MM.1S (cell line): ENCODE data around the gene VSTM2L.

Experiments
- DNase-seq: peaks from one replicate; pipeline ENCODE4 v3.0.0-alpha.2; 2015
- H2AFZ ChIP-seq: fragments of 300-600 bp; sonication (generic); 2 replicates; pipeline ENCODE4 v1.6.0; 2016; ENCODE audit warnings: antibody characterized with exemption, low read length
- H3F3A ChIP-seq: fragments of 300-600 bp; sonication (generic); 2 replicates; pipeline ENCODE4 v1.6.1; 2016; ENCODE audit warnings: mild to moderate bottlenecking, antibody characterized with exemption, low read length, moderate library complexity, mixed read lengths; ENCODE audit not compliant: insufficient read depth
- H3K27ac ChIP-seq: fragments of 300-600 bp; sonication (generic); 2 replicates; pipeline ENCODE4 v1.5.1; 2016; ENCODE audit warnings: mild to moderate bottlenecking, low read length
- H3K27me3 ChIP-seq: fragments of 300-600 bp; sonication (generic); replicated peaks from 2 replicates; pipeline ENCODE4 v1.6.0; 2016; ENCODE audit warnings: low read length; ENCODE audit not compliant: insufficient read depth
- H3K36me3 ChIP-seq: fragments of 300-600 bp; sonication (generic); replicated peaks from 2 replicates; pipeline ENCODE4 v1.6.1; 2016; ENCODE audit warnings: mild to moderate bottlenecking, low read length, mixed read lengths; ENCODE audit not compliant: insufficient read depth
- H3K4me1 ChIP-seq: fragments of 300-600 bp; sonication (generic); 2 replicates; pipeline ENCODE4 v1.6.1; 2016; ENCODE audit warnings: low read length, mixed read lengths
- H3K4me2 ChIP-seq: fragments of 300-600 bp; sonication (generic); 2 replicates; pipeline ENCODE4 v1.6.0; 2016; ENCODE audit warnings: low read depth, low read length
- H3K4me3 ChIP-seq: fragments of 300-600 bp; sonication (generic); 2 replicates; pipeline ENCODE4 v1.5.1; 2016; ENCODE audit warnings: low read length, mixed read lengths
- H3K79me2 ChIP-seq: fragments of 300-600 bp; sonication (generic); 2 replicates; pipeline ENCODE4 v1.6.1; 2016; ENCODE audit warnings: mixed run types, low read length, mixed read lengths
- H3K9ac ChIP-seq: fragments of 300-600 bp; sonication (generic); 2 replicates; pipeline ENCODE4 v1.6.1; 2016; ENCODE audit warnings: low read length, mixed read lengths
- H3K9me2 ChIP-seq: fragments of 300-600 bp; sonication (generic); replicated peaks from 2 replicates; pipeline ENCODE4 v1.6.1; 2016; ENCODE audit warnings: mild to moderate bottlenecking, low read length, mixed read lengths; ENCODE audit not compliant: insufficient read depth
- H3K9me3 ChIP-seq: fragments of 300-600 bp; sonication (generic); replicated peaks from 2 replicates; pipeline ENCODE4 v1.6.1; 2016; ENCODE audit warnings: mild to moderate bottlenecking, low read length, mixed read lengths; ENCODE audit not compliant: insufficient read depth
- H4K20me1 ChIP-seq: fragments of 300-600 bp; sonication (generic); 2 replicates; pipeline ENCODE4 v1.6.1; 2016; ENCODE audit warnings: mild to moderate bottlenecking, low read length, moderate library complexity, mixed read lengths; ENCODE audit not compliant: insufficient read depth
- CTCF ChIP-seq: fragments of 300-600 bp; sonication (generic); IDR thresholded peaks from 2 replicates; pipeline ENCODE4 v1.5.1; 2016; ENCODE audit warnings: antibody characterized with exemption, low read length, mixed read lengths
- EZH2 ChIP-seq: fragments of 300-600 bp; sonication (generic); optimal IDR thresholded peaks from 2 replicates; pipeline ENCODE3; 2017; ENCODE audit warnings: low read depth, mild to moderate bottlenecking, antibody characterized with exemption, low read length, mixed read lengths
- EZH2phosphoT487 ChIP-seq: fragments of 300-600 bp; sonication (generic); IDR thresholded peaks from 2 replicates; pipeline ENCODE4 v1.6.1; 2018; ENCODE audit warnings: antibody characterized with exemption, low read length

Gene VSTM2L

GRCh38 chr20:37872161-37872560 is 30.8 kb upstream of the VSTM2L start:
- no peak overlapping the region for H3K9ac ChIP-seq
- H2AFZ ChIP-seq = no peak overlapping the region
- no peak overlapping the region for H3K27ac ChIP-seq
- H3K27me3 ChIP-seq = no peaks in the 10 kb centered on the region
- H3K4me2 ChIP-seq = no peak overlapping the region
- H3K36me3 ChIP-seq = no peaks in the 10 kb centered on the region
- H3K9me3 ChIP-seq = no peaks in the 10 kb centered on the region
- no peaks in the 10 kb centered on the region for H3K79me2 ChIP-seq
- no peak overlapping the region for H3K4me3 ChIP-seq
- no peaks in the 10 kb centered on the region for H4K20me1 ChIP-seq
- no peak for DNase-seq
- no peaks in the 10 kb centered on the region for H3F3A ChIP-seq
- TF ChIP-seq CTCF (no peak), EZH2 (no peak), EZH2phosphoT487 (no peak)
- H3K4me1 ChIP-seq = no peaks in the 10 kb centered on the region
- no peaks in the 10 kb centered on the region for H3K9me2 ChIP-seq

- no peaks in the 10 kb centered on the region for H3K4me1 ChIP-seq
- no peaks in the 10 kb centered on the region for H4K20me1 ChIP-seq
- H3K27ac ChIP-seq = no peak overlapping the region
- DNase-seq = no peak
- H3F3A ChIP-seq = no peaks in the 10 kb centered on the region
- H3K27me3 ChIP-seq = no peaks in the 10 kb centered on the region
- no peak overlapping the region for H3K9ac ChIP-seq
- TF ChIP-seq CTCF = no peak
- no peak for TF ChIP-seq EZH2phosphoT487
- no peak for TF ChIP-seq EZH2
- H3K36me3 ChIP-seq = no peaks in the 10 kb centered on the region
- no peak overlapping the region for H2AFZ ChIP-seq
- no peak overlapping the region for H3K4me2 ChIP-seq
- no peaks in the 10 kb centered on the region for H3K9me3 ChIP-seq
- no peak overlapping the region for H3K4me3 ChIP-seq
- no peaks in the 10 kb centered on the region for H3K79me2 ChIP-seq
- no peaks in the 10 kb centered on the region for H3K9me2 ChIP-seq
Measured at GRCh38 chr20:37873884-37874283, 29.0 kb upstream of the VSTM2L start.

GRCh38 chr20:37875460-37876175 is 27.3 kb upstream of the VSTM2L start:
- Histone ChIP-seq H3K27ac (no peak overlapping the region), H3K79me2 (no peaks in the 10 kb centered on the region), H3K4me3 (no peak overlapping the region), H2AFZ (no peak overlapping the region), H3K4me1 (no peaks in the 10 kb centered on the region), H3F3A (no peaks in the 10 kb centered on the region), H4K20me1 (no peaks in the 10 kb centered on the region), H3K9me3 (no peaks in the 10 kb centered on the region), H3K27me3 (no peaks in the 10 kb centered on the region), H3K9ac (no peak overlapping the region), H3K4me2 (no peak overlapping the region), H3K36me3 (no peaks in the 10 kb centered on the region), H3K9me2 (no peaks in the 10 kb centered on the region)
- DNase-seq = no peak
- no peak for TF ChIP-seq CTCF
- TF ChIP-seq EZH2 = no peak
- TF ChIP-seq EZH2phosphoT487 = no peak
